ENCODE measurements around the gene ATR.
"Not testable (repeated sequence)": the region's sequence is repeated elsewhere in the genome, so short reads cannot be mapped to it uniquely, and the experiment has no call there.

Gene ATR

DNA sequence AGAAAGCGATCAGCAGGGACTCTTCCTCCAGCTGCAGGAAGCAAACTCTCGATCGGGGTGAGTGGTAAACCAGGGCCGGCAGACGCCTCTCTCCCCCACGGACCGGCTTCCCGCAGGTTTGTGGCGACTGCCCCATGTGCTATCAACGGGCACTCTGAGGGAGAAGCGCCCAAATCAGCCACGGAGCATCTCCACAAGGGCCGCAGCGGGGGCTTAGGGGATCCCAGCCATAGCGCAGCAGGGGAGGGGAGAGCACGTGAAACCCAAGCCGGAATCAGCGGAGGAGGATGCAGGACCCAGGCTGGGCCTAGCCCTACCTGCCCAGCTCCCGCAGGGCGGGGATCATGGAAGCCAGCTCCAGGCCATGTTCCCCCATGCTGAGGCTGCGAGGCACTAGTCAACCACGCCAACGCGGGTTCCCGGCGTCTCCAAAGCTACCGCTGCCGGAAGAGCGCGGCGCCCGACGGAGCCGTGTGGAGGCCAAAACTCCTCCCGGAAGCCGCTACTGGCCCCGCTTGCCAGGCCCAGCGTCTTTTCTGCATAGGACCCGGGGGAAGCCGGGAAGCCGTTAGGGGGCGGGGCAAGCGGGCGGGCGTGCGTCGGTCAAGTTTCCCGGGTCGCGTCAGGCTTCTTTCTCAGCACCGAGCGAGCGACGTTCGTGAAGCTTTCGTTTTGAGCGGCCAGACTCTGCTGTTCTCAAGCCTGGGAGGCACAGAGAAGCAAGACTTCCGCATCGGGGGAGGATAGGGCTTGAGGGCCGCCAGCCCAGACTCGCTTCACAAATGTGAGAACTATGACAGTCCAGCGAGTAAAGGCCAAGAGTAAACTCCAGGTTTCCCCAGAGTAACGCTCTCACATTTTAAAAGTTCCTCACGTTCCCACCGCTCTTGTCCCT lies at the start of gene ATR:
ATR (minus strand) TSS at position 405 of the 895 bp plus-strand sequence; CDS start at position 376, 29 bp downstream.
- peak; percentile 90 for DNase-seq (ENCODE audit: low spot score)

DNA sequence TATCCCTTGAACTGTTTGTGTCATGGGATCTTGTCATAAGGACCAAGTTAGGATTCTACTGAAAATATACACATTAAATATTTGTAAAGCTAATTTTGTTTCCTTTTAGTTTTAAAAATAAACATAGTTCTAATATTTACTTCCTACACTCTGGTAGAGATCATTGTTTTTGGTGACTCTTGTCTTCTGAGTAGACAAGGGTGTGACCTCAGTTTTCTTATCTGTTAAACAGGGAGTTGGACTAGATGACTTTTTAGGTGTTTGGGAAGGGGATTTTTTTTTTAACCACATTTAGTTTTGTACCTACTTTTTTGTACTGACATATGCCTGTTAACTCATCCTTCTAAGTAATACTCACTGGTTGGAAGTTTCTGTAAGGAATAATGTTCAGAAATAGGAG lies 48.4 kb upstream of the ATR start:
- no peak for DNase-seq (ENCODE audit: low spot score)

DNA sequence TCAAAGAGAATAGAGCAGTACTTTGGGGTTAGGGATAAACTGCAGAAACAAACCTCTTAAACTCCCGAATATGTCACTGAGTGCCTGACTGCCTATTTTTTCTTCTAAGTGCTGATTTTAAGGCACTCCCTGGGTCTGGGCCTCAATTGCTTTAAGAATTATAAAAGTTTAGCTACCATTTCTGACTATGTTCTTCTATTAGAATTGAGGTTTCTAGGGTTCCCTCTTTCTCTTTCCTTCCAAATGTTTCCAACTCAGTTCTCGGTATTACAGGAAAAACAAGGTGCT lies 46.6 kb upstream of the ATR start:
- DNase-seq (ENCODE audit: low spot score): no peak

DNA sequence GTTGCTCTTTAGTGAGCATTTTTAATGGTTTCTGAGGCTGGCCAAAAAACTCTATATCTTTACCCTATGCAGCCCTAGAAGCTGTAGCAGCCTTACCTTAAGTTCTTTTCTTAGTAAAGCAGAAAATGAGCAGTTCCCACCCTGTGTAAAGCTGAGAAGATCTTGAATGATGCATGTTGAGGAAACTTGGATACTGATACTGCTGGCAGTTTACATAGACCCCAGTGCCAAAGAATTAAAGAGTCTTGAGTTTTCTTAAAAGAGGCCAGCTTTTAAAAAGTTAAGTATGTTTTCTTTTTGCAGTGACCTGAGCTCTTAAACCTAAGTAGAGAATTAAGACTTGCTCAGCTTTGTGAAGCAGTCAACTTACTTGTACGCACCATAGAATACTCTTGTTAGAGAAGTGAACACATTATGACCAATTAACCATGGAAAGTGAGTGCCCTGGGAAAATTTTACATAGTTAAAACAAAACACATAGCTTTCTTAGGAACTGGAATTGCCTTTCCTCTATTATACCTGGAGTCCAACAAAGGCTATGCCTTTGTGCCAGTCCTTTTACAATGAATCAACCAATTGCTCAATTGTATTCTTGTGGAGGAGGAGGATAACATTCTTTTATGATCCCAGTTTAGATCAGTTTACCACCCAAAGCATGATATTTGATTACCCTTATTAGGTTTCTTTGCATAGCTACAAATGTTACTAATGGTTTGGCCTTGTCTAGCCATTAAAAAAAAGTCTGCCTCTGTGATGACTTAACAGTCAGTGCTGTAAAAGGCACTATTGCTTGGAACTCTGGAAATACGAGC lies 46.0 kb upstream of the ATR start:
- DNase-seq (ENCODE audit: low spot score): no peak

DNA sequence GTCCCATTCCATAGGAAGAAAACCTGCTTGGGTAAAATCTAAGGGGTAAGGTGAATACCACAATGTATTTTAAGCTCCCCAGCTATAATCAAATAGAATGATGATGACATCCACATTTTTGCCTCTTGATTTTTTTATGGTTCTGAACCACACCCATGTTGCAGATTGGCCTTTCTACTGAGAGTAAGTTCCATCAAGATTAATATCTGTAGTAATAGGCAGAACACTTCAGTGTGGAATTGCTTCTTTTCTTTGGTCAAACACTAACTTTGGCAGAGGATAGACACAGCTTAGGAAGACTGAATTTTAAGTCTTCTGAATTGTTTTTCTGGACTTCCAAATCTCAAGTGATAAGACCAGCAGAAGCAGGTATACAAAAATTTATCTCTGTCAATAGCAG lies 44.7 kb upstream of the ATR start:
- DNase-seq (ENCODE audit: low spot score): no peak

DNA sequence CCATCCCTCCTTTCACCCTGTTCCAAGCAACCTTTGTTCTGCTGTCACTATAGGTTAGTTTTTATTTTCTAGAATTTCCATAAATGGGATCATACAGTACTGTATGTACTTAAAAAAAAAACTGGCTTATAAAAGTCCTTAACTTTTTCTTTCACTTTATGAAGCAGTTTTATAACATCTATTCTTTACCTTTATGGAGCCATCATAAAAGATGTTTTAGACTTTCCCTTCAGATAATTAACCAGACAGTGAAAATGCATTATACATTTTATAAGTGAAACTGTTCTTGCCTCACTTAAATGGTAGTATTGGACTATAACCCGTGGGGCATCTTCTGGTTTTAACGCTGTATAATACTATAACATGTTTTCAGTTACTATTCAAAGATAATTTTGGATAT lies 43.9 kb upstream of the ATR start:
- no peak for DNase-seq (ENCODE audit: low spot score)

DNA sequence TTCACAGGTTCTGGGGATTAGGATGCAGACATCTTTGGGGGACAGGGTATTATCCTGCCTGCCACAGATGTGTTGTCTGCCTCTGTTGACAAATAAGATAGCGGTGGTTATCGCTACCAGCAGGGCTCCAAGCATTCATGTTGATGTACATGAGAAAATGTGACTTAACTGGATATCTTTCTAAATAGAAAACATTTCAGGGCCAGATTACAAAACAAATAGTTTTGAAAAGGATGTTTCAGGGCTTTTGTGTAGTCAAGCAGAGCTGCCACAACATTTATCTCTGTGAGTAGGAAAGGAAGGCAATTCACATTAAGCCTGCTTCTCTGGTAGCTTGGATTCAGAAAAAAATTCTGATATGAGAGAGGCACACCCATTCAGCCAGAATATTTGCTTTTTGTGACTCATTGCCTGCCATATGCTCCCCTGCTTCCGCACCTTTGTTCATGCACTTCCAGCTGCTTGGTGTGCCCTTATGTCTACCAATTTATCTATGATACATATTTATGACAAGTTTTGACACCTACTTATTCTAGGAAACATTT lies 40.5 kb upstream of the ATR start:
- no peak for DNase-seq (ENCODE audit: low spot score)

DNA sequence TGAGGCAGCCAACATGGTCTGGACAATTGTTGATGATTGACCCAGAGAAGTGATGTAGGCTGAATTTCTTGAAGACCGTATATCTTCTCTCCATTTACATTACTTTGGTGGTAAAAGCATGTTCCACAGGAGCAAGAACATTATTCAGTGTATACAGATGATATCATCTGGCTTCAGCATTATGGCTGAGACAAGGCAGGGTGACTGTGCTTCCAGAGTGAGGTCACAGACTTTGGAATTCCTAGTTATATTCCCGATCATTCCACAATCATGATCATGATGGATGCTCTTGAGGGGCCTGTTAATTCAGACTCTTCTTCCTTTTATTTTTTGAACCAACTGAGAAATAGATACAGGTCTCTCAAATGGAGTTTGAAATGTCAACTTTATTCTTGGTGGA lies 36.6 kb upstream of the ATR start:
- DNase-seq (ENCODE audit: low spot score): no peak

DNA sequence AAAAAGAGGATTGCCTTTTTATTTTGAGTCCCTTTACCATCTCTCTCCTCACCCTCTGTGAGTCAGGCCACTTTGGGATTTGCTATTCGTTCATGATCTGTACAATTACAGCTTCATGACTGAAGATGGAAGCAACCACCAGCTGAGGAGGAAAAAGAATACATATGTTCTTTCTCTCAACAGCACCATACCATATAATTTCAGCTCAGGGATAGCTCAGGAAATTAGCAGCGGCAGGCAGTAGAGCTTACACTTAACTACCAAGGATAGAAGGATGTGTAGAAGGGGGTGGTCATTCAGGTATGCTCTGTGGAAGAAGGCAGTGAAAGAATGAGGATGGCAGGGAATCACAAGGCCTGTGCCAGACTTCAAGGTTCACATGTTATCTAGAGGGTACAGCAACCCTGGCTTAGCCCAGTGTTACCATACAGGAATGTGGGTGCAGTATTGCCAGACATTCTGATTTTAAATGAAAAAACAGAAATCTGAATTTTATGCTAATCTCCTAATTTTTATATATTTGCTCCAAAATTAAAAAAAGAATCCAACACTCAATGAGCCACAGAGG lies 35.6 kb upstream of the ATR start:
- no peak for DNase-seq (ENCODE audit: low spot score)

DNA sequence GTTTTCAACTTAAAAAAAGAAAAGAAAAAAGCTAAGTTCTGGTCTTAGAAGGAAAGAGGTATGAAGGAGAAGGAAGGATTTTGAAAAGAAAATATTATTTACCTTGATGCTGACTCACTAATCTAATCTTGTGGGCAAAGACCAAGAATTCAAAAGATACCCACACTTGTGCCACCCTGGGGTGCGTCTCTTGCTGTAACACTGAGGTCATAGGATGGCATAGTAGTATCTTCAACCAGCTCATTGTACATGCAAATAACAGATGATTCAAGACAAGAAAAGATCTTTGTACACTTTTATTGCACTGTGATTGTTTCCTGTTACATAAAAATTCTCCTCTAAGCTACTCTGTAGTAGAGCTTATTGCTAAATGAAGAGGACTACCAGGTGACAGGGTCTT lies 35.0 kb upstream of the ATR start:
- no peak for DNase-seq (ENCODE audit: low spot score)

DNA sequence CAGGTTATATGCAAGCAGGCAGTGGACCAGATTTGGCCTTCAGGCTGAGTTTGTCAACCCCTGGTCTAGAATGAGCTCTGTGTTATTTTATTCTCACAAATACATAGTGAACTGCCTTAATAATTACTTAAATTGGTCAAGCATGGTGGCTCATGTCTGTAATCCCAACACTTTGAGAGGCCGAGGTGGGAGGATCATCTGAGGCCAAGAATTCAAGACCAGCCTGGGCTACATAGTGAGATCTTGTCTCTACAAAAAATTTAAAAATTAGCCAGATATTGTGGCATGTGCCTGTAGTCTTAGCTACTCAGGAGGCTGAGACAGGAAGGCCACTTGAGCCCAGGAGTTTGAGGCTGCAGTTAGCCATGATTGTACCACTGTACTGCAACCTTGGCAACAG lies 32.7 kb upstream of the ATR start:
- no peak for DNase-seq (ENCODE audit: low spot score)

DNA sequence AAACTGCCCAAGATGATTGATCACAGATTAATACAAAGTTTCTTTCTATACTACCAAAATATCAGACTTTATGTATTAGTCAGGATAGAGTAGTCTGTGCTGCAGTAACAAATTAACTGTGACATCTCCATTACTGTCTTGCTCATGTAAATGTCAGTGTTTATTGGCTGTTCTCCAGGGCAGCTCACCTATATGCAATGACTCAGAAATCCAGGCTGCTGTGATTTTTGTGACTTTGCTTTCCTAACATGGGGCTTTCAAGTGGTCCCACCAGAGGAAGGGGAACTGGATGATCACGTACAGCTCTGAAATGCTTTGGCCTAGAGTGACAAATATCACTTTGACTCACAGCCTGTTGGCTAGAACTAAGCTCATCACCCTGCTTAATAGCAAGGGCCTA lies 30.6 kb upstream of the ATR start:
- no peak for DNase-seq (ENCODE audit: low spot score)

DNA sequence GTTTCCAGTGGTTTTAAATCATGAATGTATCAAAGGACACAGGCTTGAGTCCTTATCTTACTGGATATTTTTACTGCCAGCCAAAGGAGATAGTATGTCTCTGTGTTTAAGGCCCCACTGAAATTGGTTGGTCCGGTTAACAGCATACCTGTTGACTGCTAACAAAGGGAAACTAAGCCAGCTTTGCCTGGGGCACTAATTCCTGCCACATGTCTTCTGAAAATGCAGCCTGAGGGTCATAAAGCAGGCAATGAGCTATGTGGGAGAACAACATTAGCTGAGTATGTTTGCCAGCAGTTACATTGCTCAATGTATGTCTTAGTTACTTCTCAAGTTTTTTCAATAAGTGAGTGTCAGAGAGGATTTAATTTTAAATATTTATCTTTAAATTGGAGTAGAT lies 30.1 kb upstream of the ATR start:
- no peak for DNase-seq (ENCODE audit: low spot score)

DNA sequence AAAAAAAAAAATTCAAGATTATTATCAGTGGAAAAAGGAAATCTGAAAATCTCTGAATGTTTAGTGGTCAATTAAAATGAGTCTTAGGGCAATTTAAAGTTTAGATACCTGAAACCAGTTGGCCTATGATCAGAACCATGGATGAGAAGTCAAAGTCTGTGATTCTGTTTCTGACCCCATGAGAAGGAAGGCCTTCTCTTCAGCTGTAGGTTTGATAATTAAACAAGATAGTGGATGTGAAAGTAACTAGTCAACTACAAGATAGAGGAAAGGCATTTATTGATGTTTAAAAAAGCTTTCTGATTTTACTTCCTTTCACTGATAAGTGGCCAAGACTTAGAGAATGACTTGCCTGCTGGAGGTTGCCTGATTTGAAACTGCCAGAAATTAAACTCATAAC lies 26.4 kb upstream of the ATR start:
- DNase-seq (ENCODE audit: low spot score): no peak

DNA sequence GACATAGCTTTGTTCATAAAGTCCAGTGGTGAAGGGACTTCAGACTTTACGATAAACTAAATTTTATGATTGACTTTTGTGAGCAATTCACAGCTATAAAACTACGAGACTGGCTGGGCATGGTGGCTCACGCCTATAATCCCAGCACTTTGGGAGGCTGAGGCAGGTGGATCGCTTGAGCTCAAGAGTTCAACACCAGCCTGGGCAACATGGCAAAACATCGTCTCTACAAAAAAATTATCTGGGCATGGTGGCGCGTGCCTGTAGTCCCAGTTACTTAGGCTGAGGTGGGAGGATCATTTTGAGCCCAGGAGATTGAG lies 24.8 kb upstream of the ATR start:
- DNase-seq (ENCODE audit: low spot score): not testable (repeated sequence)

DNA sequence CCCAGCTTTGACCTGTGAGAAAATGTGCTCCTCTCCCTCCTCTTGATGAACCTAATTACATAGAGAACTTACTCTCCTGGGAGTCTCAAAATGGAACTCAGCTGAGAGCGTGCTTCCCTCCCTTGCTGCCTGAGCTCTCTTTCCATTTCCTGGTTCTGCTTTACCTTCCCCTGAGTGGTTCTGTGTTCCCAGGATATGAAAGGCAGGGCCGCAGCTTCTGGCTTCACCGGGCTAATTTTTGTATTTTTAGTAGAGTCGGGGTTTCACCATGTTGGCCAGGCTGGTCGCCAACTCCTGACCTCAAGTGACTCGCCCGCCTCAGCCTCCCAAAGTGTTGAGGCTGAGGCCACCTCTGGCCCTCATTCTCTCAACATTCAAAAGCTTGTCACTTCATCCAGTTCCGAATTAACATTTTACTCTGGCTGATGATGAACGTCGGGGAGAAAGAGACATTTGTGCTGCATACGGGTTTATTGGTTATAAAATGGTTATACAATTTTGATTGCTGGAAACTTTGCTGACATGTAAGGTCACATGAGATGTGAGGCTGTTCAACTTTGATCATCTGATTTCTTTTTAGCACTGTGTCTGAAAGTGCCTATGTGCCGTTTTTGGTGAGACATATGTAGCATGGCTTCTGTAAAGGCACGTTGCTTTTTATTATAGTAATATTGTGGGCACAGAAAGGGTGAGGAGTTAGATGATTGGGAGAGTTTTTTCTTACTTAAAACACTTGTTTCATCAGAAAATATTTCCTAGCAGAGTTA lies 24.3 kb upstream of the ATR start:
- no peak for DNase-seq (ENCODE audit: low spot score)

DNA sequence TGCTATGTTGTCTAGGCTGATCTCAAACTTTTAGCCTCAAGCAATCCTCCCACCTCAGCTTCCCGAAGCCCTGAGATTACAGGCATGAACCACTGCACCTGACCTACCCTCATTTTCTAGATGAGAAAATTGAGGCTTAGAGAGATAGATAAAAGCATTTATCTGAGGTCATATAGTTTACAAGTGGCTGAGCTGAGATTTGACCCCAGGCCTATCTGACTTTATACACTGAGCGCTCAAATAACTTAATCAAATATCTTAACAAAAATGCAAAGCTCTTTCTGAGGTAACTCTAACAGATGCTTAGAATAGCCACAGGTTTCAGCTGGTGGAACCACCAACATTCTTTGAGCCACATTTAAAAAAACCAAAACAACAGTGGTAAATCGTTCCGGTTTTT lies 23.2 kb upstream of the ATR start:
- no peak for DNase-seq (ENCODE audit: low spot score)

DNA sequence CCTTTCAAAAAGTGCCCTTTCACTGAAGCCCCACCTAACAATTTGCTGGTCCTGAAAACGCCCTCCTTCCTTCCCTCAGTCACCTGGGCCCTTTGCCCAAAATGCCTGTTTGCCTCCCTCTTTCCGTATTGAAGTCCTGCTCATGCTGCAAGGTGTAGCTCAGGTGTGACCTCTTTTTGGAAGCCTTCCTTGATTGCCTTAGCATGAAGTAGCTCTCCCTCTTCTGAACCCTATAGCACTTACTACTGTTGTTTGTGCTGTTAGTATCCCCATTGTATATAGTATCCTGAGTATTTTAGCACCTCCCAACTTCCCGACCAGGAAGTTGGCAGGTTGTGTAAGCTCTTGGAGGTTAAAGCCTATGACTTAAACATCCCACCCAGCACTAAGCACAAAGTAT lies 19.4 kb upstream of the ATR start:
- no peak for DNase-seq (ENCODE audit: low spot score)

DNA sequence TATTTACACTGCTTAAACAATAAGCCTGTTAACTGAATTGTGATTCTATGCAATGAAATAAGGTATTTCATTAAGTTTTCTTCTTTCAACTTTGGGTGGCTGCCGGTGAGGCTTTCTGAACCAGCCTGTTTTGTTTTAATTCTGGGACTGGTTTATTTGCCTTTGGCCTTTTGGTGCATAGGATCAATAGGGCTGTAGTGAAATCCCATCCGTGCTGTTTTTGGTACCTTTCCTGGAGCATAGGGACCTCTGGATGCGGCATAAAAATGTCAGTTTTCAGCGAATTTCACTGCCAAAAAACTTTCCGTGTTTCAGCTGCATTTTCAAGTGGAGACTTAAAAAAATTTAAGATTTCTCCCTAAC lies 18.2 kb upstream of the ATR start:
- no peak for DNase-seq (ENCODE audit: low spot score)

DNA sequence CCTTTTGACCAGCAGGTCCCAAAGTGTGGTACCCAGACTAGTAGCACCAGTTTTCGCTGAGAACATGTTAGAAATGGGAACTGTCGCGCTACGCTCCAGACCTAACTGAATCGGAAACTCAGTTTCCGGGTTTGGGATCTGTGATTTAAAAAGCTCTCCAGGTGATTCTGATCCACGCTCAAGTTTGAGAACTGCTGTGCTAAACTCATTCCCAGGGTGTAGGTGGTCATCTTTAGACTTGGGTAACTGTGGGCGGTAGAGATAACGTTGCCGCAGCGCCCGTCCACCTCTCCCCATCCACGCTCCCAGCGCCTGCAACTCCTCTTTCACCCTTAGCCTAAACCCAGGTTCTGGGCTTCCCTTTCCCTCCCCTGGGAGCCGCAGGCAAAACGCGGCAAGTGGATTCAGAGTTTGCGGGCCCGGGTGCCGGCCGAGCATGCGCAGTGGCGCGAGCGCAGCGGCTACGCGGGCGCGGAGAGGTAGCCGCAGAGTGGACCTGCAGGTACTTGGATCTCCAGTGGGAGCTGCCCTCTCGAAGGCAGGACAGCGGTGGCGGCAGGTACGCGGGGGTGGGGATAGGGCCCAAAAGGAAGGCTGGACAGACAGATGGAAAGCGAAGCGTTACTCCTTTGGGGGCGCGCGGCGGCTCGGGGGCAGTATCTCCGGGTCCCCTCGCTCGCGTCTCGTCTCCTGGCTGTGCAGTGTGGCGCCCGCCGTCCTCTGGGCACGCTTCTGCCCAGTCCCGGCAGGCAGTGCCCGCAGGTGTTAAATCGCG lies 17.6 kb upstream of the ATR start, which contains the start of gene PLS1:
PLS1 (plus strand) TSS at position 443 of the 775 bp plus-strand sequence. CDS start 67,845 bp downstream, outside the sequence.
- peak; percentile 95 for DNase-seq (ENCODE audit: low spot score)

DNA sequence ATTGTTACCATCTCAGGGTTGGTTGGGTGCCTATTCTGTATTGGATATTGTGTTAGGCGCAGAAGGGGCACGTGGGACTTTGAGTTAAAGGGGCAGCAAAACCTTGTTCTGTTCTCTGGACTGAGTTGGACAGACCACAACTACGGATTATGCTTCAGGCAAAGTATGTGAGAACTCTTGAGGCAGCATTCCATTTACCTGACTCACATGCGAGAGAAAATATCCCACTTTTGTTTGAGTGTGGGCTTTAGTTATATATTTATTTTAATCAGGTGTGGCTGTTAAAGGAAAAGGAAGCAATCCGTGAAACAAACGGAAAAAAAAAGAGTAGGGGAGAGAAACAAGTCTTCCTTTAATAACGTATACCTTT lies 17.0 kb upstream of the ATR start:
- no peak for DNase-seq (ENCODE audit: low spot score)

DNA sequence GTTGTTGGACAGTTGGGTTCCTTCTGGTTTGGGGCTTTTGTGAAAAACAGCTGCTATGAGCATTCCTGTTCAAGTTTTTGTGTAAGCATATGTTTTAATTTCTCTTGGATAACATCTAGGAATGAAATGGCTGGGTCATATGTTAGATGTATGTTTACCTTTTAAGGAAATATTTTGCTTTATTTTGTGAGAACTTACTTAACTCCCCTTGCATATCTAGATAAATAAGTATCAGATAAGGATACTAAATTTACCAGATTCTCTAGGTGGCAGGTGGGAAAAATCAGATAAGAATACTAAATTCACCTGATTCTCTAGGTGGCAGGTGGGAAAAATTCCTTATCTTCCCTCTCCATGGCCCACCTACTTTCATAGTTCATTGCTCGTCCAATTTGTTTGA lies 16.6 kb upstream of the ATR start:
- no peak for DNase-seq (ENCODE audit: low spot score)
